ENCODE data around the gene AKAP8. TPM values are rescaled to one million over a fixed set of nuclear protein-coding genes. Genes with fewer than 3 reads are reported as not detected.

AKAP8 gene
- total RNA-seq, 1 donor from 2014 or later, result 37.0 TPM

- no peak for DNase-seq (ENCODE audit: extremely low spot score, unreplicated experiment)
- H3K27ac Mint-ChIP-seq, result peak overlapping the region; percentile 83
- peaks cover 10% of the 10 kb centered on the region for H3K9me3 Mint-ChIP-seq
- peaks cover 11% of the 10 kb centered on the region for H3K36me3 Mint-ChIP-seq
- peaks cover 72% of the 10 kb centered on the region for H3K4me1 Mint-ChIP-seq (ENCODE audit: unreplicated experiment)
- TF ChIP-seq CTCF (conservative IDR thresholded peaks at IDR 0.05), result no peak
- H3K27me3 Mint-ChIP-seq, result no peaks in the 10 kb centered on the region
- H3K4me3 Mint-ChIP-seq, result no peak overlapping the region
These were observed 55.9 kb downstream of the AKAP8 start for GRCh38 chr19:15323496-15324235.

GRCh38 chr19:15321739-15322138 is 57.8 kb downstream of the AKAP8 start:
- Mint-ChIP-seq H3K36me3 (peaks cover 11% of the 10 kb centered on the region), H3K4me3 (peak overlapping the region; percentile 37), H3K4me1 (ENCODE audit: unreplicated experiment) (peaks cover 76% of the 10 kb centered on the region), H3K27me3 (no peaks in the 10 kb centered on the region), H3K9me3 (peaks cover 10% of the 10 kb centered on the region), H3K27ac (peak overlapping the region; percentile 35)
- TF ChIP-seq CTCF (conservative IDR thresholded peaks at IDR 0.05), result no peak
- DNase-seq (ENCODE audit: extremely low spot score, unreplicated experiment), result no peak

GRCh38 chr19:15320116-15320515 is 59.5 kb downstream of the AKAP8 start:
- DNase-seq (ENCODE audit: extremely low spot score, unreplicated experiment), result no peak
- Mint-ChIP-seq H3K9me3 (peaks cover 10% of the 10 kb centered on the region), H3K27me3 (no peaks in the 10 kb centered on the region), H3K36me3 (peaks cover 11% of the 10 kb centered on the region), H3K4me1 (ENCODE audit: unreplicated experiment) (peaks cover 72% of the 10 kb centered on the region), H3K27ac (peak overlapping the region; percentile 68), H3K4me3 (no peak overlapping the region)
- no peak for TF ChIP-seq CTCF (conservative IDR thresholded peaks at IDR 0.05)

GRCh38 chr19:15318241-15318691 is 61.3 kb downstream of the AKAP8 start:
- peaks cover 6% of the 10 kb centered on the region for H3K9me3 Mint-ChIP-seq
- peak overlapping the region; percentile 78 for H3K27ac Mint-ChIP-seq
- H3K27me3 Mint-ChIP-seq, result no peaks in the 10 kb centered on the region
- H3K4me3 Mint-ChIP-seq, result no peak overlapping the region
- peaks cover 11% of the 10 kb centered on the region for H3K36me3 Mint-ChIP-seq
- TF ChIP-seq CTCF (conservative IDR thresholded peaks at IDR 0.05), result no peak
- no peak for DNase-seq (ENCODE audit: extremely low spot score, unreplicated experiment)
- peaks cover 69% of the 10 kb centered on the region for H3K4me1 Mint-ChIP-seq (ENCODE audit: unreplicated experiment)

- Mint-ChIP-seq H3K9me3 (peaks cover 5% of the 10 kb centered on the region), H3K4me3 (peak overlapping the region; percentile 4), H3K36me3 (peaks cover 9% of the 10 kb centered on the region), H3K4me1 (ENCODE audit: unreplicated experiment) (peaks cover 66% of the 10 kb centered on the region), H3K27me3 (no peaks in the 10 kb centered on the region), H3K27ac (peak overlapping the region; percentile 78)
- DNase-seq (ENCODE audit: extremely low spot score, unreplicated experiment), result no peak
- no peak for TF ChIP-seq CTCF (conservative IDR thresholded peaks at IDR 0.05)
These were observed 62.1 kb downstream of the AKAP8 start for GRCh38 chr19:15317392-15318071.
